Activated CD4-positive, CD25-positive, alpha-beta regulatory T cell treated with anti-CD3 and anti-CD28 coated beads, Interleukin-2, amount 50 U/mL, for 24 hours (primary cell): ENCODE data around the gene CCDC116.
"Not testable (repeated sequence)": the region's sequence is repeated elsewhere in the genome, so short reads cannot be mapped to it uniquely, and the experiment has no call there.

Experiments used
- ATAC-seq, 2 donors: fragments of 150-1000 bp; cut with Tn5 transposase; one replicate each; pipeline ENCODE4 v1.10.0; 2021; ENCODE audit warnings: mild to moderate bottlenecking in 1 of 2, moderate library complexity in 1 of 2

Gene CCDC116

GRCh38 chr22:21632931-21633330 is 371 bp downstream of the CCDC116 start:
- no peak for ATAC-seq

- no peak for ATAC-seq
Measured at GRCh38 chr22:21633481-21633880, 921 bp downstream of the CCDC116 start.

GRCh38 chr22:21634081-21634480 is 1.5 kb downstream of the CCDC116 start:
- no peak for ATAC-seq

- no peak for ATAC-seq
Measured at GRCh38 chr22:21634844-21635243, 2.3 kb downstream of the CCDC116 start.

GRCh38 chr22:21635771-21636510 is 3.4 kb downstream of the CCDC116 start:
- ATAC-seq = no peak

GRCh38 chr22:21636629-21637218 is 4.2 kb downstream of the CCDC116 start:
- no peak for ATAC-seq

GRCh38 chr22:21637450-21637849 is 4.9 kb downstream of the CCDC116 start:
- not testable (repeated sequence) for ATAC-seq

- ATAC-seq = no peak
Measured at GRCh38 chr22:21639359-21639758, 6.8 kb downstream of the CCDC116 start.

GRCh38 chr22:21640810-21641209 is 8.2 kb downstream of the CCDC116 start:
- no peak for ATAC-seq

GRCh38 chr22:21641417-21641788 is 8.8 kb downstream of the CCDC116 start:
- ATAC-seq = no peak

GRCh38 chr22:21641789-21642583 is 9.4 kb downstream of the CCDC116 start, which contains the start of gene SDF2L1:
SDF2L1 (plus strand) TSS chr22:21642302; CDS start chr22:21642337, 35 bp downstream.
- peak; percentile 97 to 98 for ATAC-seq

- peak; percentile 3 to 6 for ATAC-seq
Measured at GRCh38 chr22:21642584-21643448, 10.3 kb downstream of the CCDC116 start.

- no peak for ATAC-seq
Measured at GRCh38 chr22:21643533-21644357, 11.2 kb downstream of the CCDC116 start.

- not testable (repeated sequence) for ATAC-seq
Measured at GRCh38 chr22:21645513-21645912, 13.0 kb downstream of the CCDC116 start.

- peak in 1 of 2 donors; percentile 11 for ATAC-seq
Measured at GRCh38 chr22:21646608-21647590, 14.3 kb downstream of the CCDC116 start.

- ATAC-seq = no peak
Measured at GRCh38 chr22:21650280-21650679, 17.7 kb downstream of the CCDC116 start.

GRCh38 chr22:21650823-21651520 is 18.4 kb downstream of the CCDC116 start:
- no peak for ATAC-seq

- ATAC-seq = peak; percentile 8 to 17
Measured at GRCh38 chr22:21651521-21652009, 19.0 kb downstream of the CCDC116 start.

- ATAC-seq = peak; percentile 98
Measured at GRCh38 chr22:21652010-21652546, 19.5 kb downstream of the CCDC116 start.
